OCI-LY7 (cell line): ENCODE results near the gene OTOP1. TPM values are rescaled to one million over a fixed set of nuclear protein-coding genes. Genes with fewer than 3 reads are reported as not detected.

Experiments
- BruUV-seq: library from RNA; stranded (reverse); fragments of 400-500 nt; replicated peaks from 2 replicates; lab custom pipeline; 2021; lab: Mats Ljungman, UMichigan
- CTCF ChIA-PET: fragments of 300-600 bp; sonication (Branson Sonifier 250); formaldehyde crosslinking; loops from one replicate; lab custom pipeline; 2022; ENCODE audit warnings: antibody characterized with exemption; ENCODE audit not compliant: unreplicated experiment; lab: Charles Lee
- POLR2A ChIA-PET: fragments of 300-600 bp; sonication (Branson Sonifier 250); formaldehyde crosslinking; loops from one replicate; lab custom pipeline; 2022; ENCODE audit warnings: antibody characterized with exemption; lab: Charles Lee
- DNase-seq: peaks from one replicate; pipeline ENCODE4 v3.0.0-alpha.2; 2015; ENCODE audit warnings: low spot score
- H2AFZ ChIP-seq: fragments of 200-600 bp; sonication (generic), shearing (Covaris generic); 2 replicates; pipeline ENCODE4 v1.6.1; 2014; ENCODE audit warnings: mild to moderate bottlenecking, antibody characterized with exemption, low read length, moderate library complexity
- H3K27ac ChIP-seq: fragments of 200-600 bp; sonication (generic); 2 replicates; pipeline ENCODE4 v1.5.1; 2014; ENCODE audit warnings: mixed run types, low read depth, mild to moderate bottlenecking, moderate library complexity, low read length, inconsistent platforms; ENCODE audit not compliant: poor library complexity, severe bottlenecking
- H3K36me3 ChIP-seq: fragments of 200-600 bp; sonication (generic); 2 replicates; pipeline ENCODE4 v1.6.1; 2014; ENCODE audit warnings: mild to moderate bottlenecking, antibody characterized with exemption, low read length, moderate library complexity, mixed read lengths; ENCODE audit not compliant: insufficient read depth
- H3K4me1 ChIP-seq: fragments of 200-600 bp; sonication (generic); 2 replicates; pipeline ENCODE4 v1.5.1; 2014; ENCODE audit warnings: mild to moderate bottlenecking, low read length; ENCODE audit not compliant: insufficient read depth, poor library complexity, severe bottlenecking
- H3K4me2 ChIP-seq: fragments of 200-600 bp; sonication (generic); 2 replicates; pipeline ENCODE4 v1.6.1; 2014; ENCODE audit warnings: mild to moderate bottlenecking, low read length
- H3K4me3 ChIP-seq: fragments of 200-600 bp; sonication (generic); 2 replicates; pipeline ENCODE4 v1.5.1; 2014; ENCODE audit warnings: mild to moderate bottlenecking, low read depth, low read length; ENCODE audit not compliant: poor library complexity, severe bottlenecking
- H3K79me2 ChIP-seq: fragments of 200-600 bp; sonication (generic); 2 replicates; pipeline ENCODE4 v1.6.1; 2016; ENCODE audit warnings: low read depth, mild to moderate bottlenecking, low read length, moderate library complexity, mixed read lengths; ENCODE audit not compliant: insufficient read depth
- H3K9me2 ChIP-seq: fragments of 200-600 bp; sonication (generic); 2 replicates; pipeline ENCODE4 v1.6.1; 2016; ENCODE audit warnings: mild to moderate bottlenecking, low read length, mixed read lengths; ENCODE audit not compliant: insufficient read depth
- H3K9me3 ChIP-seq: fragments of 200-600 bp; sonication (generic); 2 replicates; pipeline ENCODE4 v1.6.1; 2014; ENCODE audit warnings: mild to moderate bottlenecking, mixed run types, low read length, mixed read lengths
- H4K20me1 ChIP-seq: fragments of 200-600 bp; sonication (generic); 2 replicates; pipeline ENCODE4 v1.6.1; 2014; ENCODE audit warnings: mild to moderate bottlenecking, antibody characterized with exemption, low read length, moderate library complexity, mixed read lengths; ENCODE audit not compliant: insufficient read depth
- EZH2phosphoT487 ChIP-seq: fragments of 200-600 bp; sonication (generic); IDR thresholded peaks from 2 replicates; pipeline ENCODE4 v1.6.1; 2018; ENCODE audit warnings: low read depth, borderline replicate concordance, mild to moderate bottlenecking, mixed run types, antibody characterized with exemption, low read length, moderate library complexity, mixed read lengths
- intact Hi-C: fragments of 100-400 bp; cut with micrococcal nuclease; formaldehyde crosslinking; loops from one replicate; pipeline ENCODE4 v1.10.0; 2022; ENCODE audit not compliant: unreplicated experiment
- total RNA-seq, 2 experiments: library from RNA; depleted of rRNA in 1 of 2; stranded (reverse); fragments of >200 nt in 1 of 2; shearing (Covaris generic) in 1 of 2; gene quantifications; 2 replicates each; pipeline ENCODE4 v1.2.3, GENCODE V29; 2014 to 2022
- TF ChIP-seq, protein P1 (sequence below): fragments of 200-600 bp; sonication (generic); conservative IDR thresholded peaks from 2 replicates; pipeline ENCODE4 v1.5.1; 2014; ENCODE audit warnings: mild to moderate bottlenecking, antibody characterized with exemption, low read length, moderate library complexity, mixed read lengths

OTOP1 gene
- total RNA-seq, 2 experiments from 2014 or later, result not detected

GRCh38 chr4:4248029-4248884 lies 21.5 kb upstream of the OTOP1 start, which contains the start of gene TMEM128:
TSS of gene TMEM128 (minus strand) at chr4:4248223. CDS start at chr4:4248202, 21 bp downstream.
- H3K4me1 ChIP-seq, result peaks cover 13% of the 10 kb centered on the region
- H3K9me2 ChIP-seq, result no peaks in the 10 kb centered on the region
- peaks cover 7% of the 10 kb centered on the region; the same call in 1 of the 2 replicates for H3K79me2 ChIP-seq
- peaks cover 19% of the 10 kb centered on the region; the same call in 1 of the 2 replicates for H3K36me3 ChIP-seq
- H3K27ac ChIP-seq, result peak within 1 kb of the TSS; percentile 46
- TF ChIP-seq, protein P1, sequence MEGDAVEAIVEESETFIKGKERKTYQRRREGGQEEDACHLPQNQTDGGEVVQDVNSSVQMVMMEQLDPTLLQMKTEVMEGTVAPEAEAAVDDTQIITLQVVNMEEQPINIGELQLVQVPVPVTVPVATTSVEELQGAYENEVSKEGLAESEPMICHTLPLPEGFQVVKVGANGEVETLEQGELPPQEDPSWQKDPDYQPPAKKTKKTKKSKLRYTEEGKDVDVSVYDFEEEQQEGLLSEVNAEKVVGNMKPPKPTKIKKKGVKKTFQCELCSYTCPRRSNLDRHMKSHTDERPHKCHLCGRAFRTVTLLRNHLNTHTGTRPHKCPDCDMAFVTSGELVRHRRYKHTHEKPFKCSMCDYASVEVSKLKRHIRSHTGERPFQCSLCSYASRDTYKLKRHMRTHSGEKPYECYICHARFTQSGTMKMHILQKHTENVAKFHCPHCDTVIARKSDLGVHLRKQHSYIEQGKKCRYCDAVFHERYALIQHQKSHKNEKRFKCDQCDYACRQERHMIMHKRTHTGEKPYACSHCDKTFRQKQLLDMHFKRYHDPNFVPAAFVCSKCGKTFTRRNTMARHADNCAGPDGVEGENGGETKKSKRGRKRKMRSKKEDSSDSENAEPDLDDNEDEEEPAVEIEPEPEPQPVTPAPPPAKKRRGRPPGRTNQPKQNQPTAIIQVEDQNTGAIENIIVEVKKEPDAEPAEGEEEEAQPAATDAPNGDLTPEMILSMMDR, result peak; percentile 23; the same call in 1 of the 2 replicates
- no peak for TF ChIP-seq EZH2phosphoT487
- H4K20me1 ChIP-seq, result no peaks in the 10 kb centered on the region
- peak within 1 kb of the TSS; percentile 94 for H2AFZ ChIP-seq
- peak within 1 kb of the TSS; percentile 95 for H3K4me3 ChIP-seq
- ChIA-PET POLR2A (interaction anchor here (0.5 to 3.2 kb wide), 11 partner anchors 8 to 307 kb away, joined by 3 to 10 read pairs (median 4); no protein-coding TSS in a partner anchor), CTCF (interaction anchor here (0.7 to 1.3 kb wide), 2 partner anchors 11 to 163 kb away, joined by 3 read pairs; no protein-coding TSS in a partner anchor)
- no peaks in the 10 kb centered on the region for H3K9me3 ChIP-seq
- DNase-seq, result peak; percentile 94
- BruUV-seq, result TSS peak; percentile 99
- peak within 1 kb of the TSS; percentile 78 for H3K4me2 ChIP-seq
- intact Hi-C loops, result no loop called here

DNA sequence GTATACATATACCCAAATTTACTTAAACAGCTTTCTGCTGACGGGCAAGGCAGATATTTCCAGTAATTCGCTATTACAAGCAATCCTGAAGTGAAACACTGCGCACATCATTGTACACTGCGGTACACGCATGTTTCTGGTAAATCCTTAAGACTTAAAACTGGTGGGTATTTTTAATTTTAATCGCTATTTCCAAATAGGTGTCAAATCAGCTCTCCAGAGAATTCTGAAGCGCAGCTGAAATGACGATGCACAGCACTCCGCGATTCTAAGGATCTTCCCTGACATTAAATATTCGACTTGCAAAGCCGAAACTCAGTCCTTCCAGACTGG lies 20.9 kb upstream of the OTOP1 start:
- no peaks in the 10 kb centered on the region for H3K9me3 ChIP-seq
- H3K36me3 ChIP-seq, result peaks cover 19% of the 10 kb centered on the region; the same call in 1 of the 2 replicates
- intact Hi-C loops, result no loop called here
- peak overlapping the region; percentile 46 for H3K27ac ChIP-seq
- TSS peak; percentile 85 for BruUV-seq
- no peaks in the 10 kb centered on the region for H3K9me2 ChIP-seq
- H3K4me1 ChIP-seq, result peaks cover 13% of the 10 kb centered on the region
- peak overlapping the region; percentile 94 for H2AFZ ChIP-seq
- TF ChIP-seq, protein P1, result no peak
- TF ChIP-seq EZH2phosphoT487, result no peak
- ChIA-PET CTCF (interaction anchor here (0.7 kb wide), 1 partner anchor 164 kb away, joined by 3 read pairs; no protein-coding TSS in a partner anchor), POLR2A (interaction anchor here (1.0 to 3.2 kb wide), 8 partner anchors 9 to 233 kb away, joined by 3 to 10 read pairs (median 4); no protein-coding TSS in a partner anchor)
- H3K4me3 ChIP-seq, result peak overlapping the region; percentile 95
- H4K20me1 ChIP-seq, result no peaks in the 10 kb centered on the region
- no peak for DNase-seq
- peaks cover 7% of the 10 kb centered on the region; the same call in 1 of the 2 replicates for H3K79me2 ChIP-seq
- peak overlapping the region; percentile 78 for H3K4me2 ChIP-seq
